ENCODE measurements around the gene VASP. TPM values are rescaled to one million over a fixed set of nuclear protein-coding genes. Genes with fewer than 3 reads are reported as not detected.
A peak's percentile ranks its signal among the peaks of the same experiment; 100 is the strongest.

Gene VASP
- total RNA-seq, 1 experiment from 2014 or later = 144 TPM

DNA sequence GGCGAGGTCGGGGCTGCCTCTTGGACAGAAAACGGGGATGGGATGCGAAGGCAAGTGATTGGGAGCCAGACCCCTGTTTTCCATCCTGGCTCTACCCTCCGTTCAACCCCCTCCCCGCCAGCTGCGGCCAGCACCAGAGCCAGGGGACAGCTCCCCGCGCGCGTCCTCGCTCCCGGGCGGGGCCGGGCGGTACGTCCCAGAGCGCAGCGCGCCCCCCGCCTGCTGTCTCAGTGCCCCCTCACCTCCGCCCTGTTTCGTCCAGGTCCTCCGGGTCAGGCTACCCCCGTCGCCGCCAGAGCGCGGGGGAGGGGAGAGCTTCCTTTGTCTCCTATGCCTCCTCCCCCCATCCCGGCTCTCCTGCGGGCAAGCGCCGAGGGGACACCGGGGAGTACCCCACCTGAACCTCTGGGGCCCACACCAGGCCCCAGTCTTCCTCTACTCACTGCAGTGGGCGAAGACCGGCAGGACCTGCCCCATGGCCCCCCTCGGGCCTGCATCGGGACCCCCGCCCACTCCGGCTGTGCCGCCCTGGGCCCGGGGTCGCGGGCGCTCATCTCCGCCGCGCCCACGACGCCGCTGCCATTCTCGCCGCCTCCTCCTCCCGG is 10.8 kb upstream of the VASP start (continued):
- TF ChIP-seq, protein P1, sequence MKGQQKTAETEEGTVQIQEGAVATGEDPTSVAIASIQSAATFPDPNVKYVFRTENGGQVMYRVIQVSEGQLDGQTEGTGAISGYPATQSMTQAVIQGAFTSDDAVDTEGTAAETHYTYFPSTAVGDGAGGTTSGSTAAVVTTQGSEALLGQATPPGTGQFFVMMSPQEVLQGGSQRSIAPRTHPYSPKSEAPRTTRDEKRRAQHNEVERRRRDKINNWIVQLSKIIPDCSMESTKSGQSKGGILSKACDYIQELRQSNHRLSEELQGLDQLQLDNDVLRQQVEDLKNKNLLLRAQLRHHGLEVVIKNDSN (CRISPR knock-in tag; IDR thresholded peaks at IDR 0.05) = peak; percentile 68; the same call in 1 of the 2 replicates
- TF ChIP-seq, protein P2, sequence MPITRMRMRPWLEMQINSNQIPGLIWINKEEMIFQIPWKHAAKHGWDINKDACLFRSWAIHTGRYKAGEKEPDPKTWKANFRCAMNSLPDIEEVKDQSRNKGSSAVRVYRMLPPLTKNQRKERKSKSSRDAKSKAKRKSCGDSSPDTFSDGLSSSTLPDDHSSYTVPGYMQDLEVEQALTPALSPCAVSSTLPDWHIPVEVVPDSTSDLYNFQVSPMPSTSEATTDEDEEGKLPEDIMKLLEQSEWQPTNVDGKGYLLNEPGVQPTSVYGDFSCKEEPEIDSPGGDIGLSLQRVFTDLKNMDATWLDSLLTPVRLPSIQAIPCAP (CRISPR knock-in tag; IDR thresholded peaks at IDR 0.05) = no peak
- peak; percentile 67; the same call in 1 of the 2 replicates for TF ChIP-seq NR2C2 (CRISPR knock-in tag; IDR thresholded peaks at IDR 0.05)
- peak; percentile 24; the same call in 1 of the 2 replicates for TF ChIP-seq GABPB1 (CRISPR knock-in tag; IDR thresholded peaks at IDR 0.05)
- TF ChIP-seq ZNF317 (CRISPR knock-in tag; IDR thresholded peaks at IDR 0.05; ENCODE audit: borderline replicate concordance, low read depth) = no peak
- peak; percentile 80 for TF ChIP-seq ETV6 (CRISPR knock-in tag; IDR thresholded peaks at IDR 0.05)
- TF ChIP-seq ATF1 (CRISPR knock-in tag; IDR thresholded peaks at IDR 0.05) = no peak
- TF ChIP-seq NR3C1 (CRISPR knock-in tag; conservative IDR thresholded peaks at IDR 0.05; ENCODE audit: low read depth) = no peak
- TF ChIP-seq, protein P3, sequence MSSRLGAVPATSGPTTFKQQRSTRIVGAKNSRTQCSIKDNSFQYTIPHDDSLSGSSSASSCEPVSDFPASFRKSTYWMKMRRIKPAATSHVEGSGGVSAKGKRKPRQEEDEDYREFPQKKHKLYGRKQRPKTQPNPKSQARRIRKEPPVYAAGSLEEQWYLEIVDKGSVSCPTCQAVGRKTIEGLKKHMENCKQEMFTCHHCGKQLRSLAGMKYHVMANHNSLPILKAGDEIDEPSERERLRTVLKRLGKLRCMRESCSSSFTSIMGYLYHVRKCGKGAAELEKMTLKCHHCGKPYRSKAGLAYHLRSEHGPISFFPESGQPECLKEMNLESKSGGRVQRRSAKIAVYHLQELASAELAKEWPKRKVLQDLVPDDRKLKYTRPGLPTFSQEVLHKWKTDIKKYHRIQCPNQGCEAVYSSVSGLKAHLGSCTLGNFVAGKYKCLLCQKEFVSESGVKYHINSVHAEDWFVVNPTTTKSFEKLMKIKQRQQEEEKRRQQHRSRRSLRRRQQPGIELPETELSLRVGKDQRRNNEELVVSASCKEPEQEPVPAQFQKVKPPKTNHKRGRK (CRISPR knock-in tag; IDR thresholded peaks at IDR 0.05; ENCODE audit: borderline replicate concordance) = no peak
- no peak for TF ChIP-seq ZNF532 (CRISPR knock-in tag; IDR thresholded peaks at IDR 0.05; ENCODE audit: borderline replicate concordance)
- TF ChIP-seq ZMAT4 (CRISPR knock-in tag; IDR thresholded peaks at IDR 0.05) = no peak
- TF ChIP-seq, protein P4, sequence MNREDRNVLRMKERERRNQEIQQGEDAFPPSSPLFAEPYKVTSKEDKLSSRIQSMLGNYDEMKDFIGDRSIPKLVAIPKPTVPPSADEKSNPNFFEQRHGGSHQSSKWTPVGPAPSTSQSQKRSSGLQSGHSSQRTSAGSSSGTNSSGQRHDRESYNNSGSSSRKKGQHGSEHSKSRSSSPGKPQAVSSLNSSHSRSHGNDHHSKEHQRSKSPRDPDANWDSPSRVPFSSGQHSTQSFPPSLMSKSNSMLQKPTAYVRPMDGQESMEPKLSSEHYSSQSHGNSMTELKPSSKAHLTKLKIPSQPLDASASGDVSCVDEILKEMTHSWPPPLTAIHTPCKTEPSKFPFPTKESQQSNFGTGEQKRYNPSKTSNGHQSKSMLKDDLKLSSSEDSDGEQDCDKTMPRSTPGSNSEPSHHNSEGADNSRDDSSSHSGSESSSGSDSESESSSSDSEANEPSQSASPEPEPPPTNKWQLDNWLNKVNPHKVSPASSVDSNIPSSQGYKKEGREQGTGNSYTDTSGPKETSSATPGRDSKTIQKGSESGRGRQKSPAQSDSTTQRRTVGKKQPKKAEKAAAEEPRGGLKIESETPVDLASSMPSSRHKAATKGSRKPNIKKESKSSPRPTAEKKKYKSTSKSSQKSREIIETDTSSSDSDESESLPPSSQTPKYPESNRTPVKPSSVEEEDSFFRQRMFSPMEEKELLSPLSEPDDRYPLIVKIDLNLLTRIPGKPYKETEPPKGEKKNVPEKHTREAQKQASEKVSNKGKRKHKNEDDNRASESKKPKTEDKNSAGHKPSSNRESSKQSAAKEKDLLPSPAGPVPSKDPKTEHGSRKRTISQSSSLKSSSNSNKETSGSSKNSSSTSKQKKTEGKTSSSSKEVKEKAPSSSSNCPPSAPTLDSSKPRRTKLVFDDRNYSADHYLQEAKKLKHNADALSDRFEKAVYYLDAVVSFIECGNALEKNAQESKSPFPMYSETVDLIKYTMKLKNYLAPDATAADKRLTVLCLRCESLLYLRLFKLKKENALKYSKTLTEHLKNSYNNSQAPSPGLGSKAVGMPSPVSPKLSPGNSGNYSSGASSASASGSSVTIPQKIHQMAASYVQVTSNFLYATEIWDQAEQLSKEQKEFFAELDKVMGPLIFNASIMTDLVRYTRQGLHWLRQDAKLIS (CRISPR knock-in tag; IDR thresholded peaks at IDR 0.05; ENCODE audit: borderline replicate concordance) = no peak
- TF ChIP-seq, protein P5, sequence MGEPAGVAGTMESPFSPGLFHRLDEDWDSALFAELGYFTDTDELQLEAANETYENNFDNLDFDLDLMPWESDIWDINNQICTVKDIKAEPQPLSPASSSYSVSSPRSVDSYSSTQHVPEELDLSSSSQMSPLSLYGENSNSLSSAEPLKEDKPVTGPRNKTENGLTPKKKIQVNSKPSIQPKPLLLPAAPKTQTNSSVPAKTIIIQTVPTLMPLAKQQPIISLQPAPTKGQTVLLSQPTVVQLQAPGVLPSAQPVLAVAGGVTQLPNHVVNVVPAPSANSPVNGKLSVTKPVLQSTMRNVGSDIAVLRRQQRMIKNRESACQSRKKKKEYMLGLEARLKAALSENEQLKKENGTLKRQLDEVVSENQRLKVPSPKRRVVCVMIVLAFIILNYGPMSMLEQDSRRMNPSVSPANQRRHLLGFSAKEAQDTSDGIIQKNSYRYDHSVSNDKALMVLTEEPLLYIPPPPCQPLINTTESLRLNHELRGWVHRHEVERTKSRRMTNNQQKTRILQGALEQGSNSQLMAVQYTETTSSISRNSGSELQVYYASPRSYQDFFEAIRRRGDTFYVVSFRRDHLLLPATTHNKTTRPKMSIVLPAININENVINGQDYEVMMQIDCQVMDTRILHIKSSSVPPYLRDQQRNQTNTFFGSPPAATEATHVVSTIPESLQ (CRISPR knock-in tag; IDR thresholded peaks at IDR 0.05) = no peak
- TF ChIP-seq, protein P6, sequence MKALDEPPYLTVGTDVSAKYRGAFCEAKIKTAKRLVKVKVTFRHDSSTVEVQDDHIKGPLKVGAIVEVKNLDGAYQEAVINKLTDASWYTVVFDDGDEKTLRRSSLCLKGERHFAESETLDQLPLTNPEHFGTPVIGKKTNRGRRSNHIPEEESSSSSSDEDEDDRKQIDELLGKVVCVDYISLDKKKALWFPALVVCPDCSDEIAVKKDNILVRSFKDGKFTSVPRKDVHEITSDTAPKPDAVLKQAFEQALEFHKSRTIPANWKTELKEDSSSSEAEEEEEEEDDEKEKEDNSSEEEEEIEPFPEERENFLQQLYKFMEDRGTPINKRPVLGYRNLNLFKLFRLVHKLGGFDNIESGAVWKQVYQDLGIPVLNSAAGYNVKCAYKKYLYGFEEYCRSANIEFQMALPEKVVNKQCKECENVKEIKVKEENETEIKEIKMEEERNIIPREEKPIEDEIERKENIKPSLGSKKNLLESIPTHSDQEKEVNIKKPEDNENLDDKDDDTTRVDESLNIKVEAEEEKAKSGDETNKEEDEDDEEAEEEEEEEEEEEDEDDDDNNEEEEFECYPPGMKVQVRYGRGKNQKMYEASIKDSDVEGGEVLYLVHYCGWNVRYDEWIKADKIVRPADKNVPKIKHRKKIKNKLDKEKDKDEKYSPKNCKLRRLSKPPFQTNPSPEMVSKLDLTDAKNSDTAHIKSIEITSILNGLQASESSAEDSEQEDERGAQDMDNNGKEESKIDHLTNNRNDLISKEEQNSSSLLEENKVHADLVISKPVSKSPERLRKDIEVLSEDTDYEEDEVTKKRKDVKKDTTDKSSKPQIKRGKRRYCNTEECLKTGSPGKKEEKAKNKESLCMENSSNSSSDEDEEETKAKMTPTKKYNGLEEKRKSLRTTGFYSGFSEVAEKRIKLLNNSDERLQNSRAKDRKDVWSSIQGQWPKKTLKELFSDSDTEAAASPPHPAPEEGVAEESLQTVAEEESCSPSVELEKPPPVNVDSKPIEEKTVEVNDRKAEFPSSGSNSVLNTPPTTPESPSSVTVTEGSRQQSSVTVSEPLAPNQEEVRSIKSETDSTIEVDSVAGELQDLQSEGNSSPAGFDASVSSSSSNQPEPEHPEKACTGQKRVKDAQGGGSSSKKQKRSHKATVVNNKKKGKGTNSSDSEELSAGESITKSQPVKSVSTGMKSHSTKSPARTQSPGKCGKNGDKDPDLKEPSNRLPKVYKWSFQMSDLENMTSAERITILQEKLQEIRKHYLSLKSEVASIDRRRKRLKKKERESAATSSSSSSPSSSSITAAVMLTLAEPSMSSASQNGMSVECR (CRISPR knock-in tag; IDR thresholded peaks at IDR 0.05; ENCODE audit: borderline replicate concordance) = peak; percentile 97
- peak; percentile 89 for TF ChIP-seq FOXK1 (CRISPR knock-in tag; IDR thresholded peaks at IDR 0.05)
- TF ChIP-seq, protein P7, sequence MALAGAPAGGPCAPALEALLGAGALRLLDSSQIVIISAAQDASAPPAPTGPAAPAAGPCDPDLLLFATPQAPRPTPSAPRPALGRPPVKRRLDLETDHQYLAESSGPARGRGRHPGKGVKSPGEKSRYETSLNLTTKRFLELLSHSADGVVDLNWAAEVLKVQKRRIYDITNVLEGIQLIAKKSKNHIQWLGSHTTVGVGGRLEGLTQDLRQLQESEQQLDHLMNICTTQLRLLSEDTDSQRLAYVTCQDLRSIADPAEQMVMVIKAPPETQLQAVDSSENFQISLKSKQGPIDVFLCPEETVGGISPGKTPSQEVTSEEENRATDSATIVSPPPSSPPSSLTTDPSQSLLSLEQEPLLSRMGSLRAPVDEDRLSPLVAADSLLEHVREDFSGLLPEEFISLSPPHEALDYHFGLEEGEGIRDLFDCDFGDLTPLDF (CRISPR knock-in tag; IDR thresholded peaks at IDR 0.05) = peak; percentile 31; the same call in 1 of the 2 replicates
- TF ChIP-seq RELA (CRISPR knock-in tag; IDR thresholded peaks at IDR 0.05; ENCODE audit: borderline replicate concordance) = peak; percentile 89; the same call in 1 of the 2 replicates
- TF ChIP-seq FOXJ3 (CRISPR knock-in tag; IDR thresholded peaks at IDR 0.05; ENCODE audit: borderline replicate concordance) = no peak

Data from WTC11 (cell line).